GM19035 (cell line): Measurements from ENCODE around the gene PHOSPHO2.

ENCODE experiments used
- ATAC-seq: cut with Tn5 transposase; IDR thresholded peaks from one replicate; pipeline ENCODE4 v1.9.1; 2021; ENCODE audit not compliant: unreplicated experiment

Gene PHOSPHO2

DNA sequence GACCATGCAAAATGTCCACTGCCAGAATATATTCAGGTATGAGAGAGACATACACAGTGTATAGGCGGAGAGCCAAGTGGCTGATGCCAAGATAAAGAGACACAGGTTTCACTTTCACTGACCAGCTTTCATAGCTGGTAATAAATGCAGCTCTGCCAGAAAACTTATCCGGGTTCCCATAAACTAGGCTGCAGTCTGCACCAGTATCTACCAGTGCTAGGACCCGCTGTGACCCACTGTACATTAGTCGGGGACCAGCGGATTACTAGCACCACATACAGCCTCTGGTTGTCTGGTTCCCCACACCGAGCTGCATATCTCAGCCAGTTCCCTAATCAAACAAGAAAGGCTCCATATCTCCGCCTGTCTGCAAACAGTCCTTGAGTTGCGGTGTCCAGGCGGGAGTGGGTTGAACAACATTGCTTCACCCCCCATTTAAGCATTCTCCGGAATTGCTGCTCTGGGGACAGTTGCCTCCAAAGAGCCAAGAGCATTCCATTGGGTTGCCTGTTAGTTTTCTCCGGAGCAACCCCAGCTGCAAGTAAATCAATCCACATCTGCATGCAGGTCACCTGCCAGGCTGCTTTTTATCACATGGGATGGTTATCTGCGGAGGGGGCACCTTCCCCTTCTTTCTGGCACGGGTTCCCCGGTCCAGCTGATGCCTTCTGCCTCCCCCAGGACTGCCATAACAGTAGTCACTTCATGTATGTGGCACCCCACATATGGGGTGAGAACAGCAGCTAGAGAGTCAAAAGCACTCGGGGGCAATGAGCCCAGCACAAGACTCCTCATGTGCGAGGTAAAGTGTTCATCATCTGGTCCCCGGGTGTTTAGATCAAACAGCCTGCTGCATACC lies 21.3 kb downstream of the PHOSPHO2 start:
- ATAC-seq = no peak

DNA sequence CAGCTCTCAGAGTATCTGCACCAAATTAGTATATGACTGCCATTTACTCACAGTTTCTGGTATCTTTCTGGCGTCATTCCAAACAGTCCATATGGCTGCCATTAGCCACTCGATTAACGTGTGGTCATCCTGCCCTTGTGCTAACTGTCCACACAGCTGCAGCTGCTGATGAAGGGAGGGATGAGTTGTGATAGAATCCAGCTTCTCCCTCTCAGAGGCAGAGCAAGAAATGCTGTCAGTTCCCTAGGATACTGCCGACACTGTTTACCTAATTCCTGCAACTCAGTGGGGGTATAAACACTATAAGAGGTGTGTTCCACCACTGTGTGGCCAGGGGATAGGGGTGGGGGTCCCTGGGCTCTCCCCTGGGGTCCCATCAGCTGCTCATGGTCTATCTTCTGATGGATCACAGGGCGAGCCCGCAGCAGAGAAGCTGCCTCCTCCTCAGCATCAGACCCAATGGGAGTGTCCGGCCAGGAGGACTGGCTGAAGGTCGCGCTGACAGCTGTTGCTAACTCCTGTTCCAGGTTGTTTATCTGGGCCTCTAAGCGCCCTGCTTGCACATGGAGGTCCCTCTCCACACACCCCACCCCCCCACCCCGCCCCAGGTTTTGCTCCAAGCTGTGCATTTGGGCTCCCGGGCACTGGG lies 22.1 kb downstream of the PHOSPHO2 start:
- no peak for ATAC-seq

DNA sequence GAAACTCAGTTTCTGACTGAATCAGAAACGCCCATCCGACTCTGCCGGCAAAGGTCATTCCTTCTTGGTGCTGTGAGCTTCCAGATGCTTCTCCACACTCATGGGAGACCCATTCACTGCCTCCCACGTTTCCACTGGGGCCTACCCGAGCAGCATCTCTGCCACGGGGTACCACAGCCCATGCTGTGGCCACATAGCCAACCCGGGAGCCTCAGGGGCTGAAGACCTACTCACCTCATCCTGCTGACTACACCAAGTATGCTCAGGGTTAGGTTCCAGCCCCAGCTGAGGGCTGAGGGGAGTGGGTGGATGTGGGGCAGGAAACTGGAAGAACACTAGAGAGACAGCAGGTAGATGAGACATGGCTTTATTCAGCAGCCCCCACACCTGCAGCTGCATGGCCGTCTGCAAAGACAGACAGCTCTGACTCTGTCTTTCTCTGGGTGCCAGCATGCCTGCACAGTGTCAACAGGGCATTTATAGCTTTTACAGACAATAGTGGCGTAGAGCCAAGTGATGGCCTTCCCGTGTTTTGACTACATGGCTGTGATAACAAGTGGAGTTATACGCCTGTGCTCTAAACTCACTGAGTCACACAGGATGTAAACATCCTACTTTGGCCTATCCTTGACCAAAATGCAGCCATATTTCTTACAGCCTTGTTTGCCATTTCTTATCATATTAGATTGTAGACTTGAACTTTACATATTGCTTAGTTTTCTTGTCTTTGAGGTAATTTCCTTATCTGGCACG lies 22.8 kb downstream of the PHOSPHO2 start:
- no peak for ATAC-seq

DNA sequence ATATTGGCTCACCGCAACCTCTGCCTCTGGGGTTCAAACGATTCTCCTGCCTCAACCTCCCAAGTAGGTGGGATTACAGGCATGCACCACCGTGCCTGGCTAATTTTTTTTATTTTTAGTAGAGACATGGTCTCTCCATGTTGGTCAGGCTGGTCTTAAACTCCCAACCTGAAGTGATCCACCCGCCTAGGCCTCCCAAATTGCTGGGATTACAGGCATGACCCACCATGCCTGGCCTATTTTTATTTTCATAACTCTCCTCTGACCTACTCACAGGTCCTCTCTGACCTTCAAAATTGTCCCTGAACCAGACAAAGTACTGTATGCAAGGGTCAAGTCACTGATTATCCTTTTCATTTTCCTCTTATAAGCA lies 23.4 kb downstream of the PHOSPHO2 start:
- no peak for ATAC-seq

DNA sequence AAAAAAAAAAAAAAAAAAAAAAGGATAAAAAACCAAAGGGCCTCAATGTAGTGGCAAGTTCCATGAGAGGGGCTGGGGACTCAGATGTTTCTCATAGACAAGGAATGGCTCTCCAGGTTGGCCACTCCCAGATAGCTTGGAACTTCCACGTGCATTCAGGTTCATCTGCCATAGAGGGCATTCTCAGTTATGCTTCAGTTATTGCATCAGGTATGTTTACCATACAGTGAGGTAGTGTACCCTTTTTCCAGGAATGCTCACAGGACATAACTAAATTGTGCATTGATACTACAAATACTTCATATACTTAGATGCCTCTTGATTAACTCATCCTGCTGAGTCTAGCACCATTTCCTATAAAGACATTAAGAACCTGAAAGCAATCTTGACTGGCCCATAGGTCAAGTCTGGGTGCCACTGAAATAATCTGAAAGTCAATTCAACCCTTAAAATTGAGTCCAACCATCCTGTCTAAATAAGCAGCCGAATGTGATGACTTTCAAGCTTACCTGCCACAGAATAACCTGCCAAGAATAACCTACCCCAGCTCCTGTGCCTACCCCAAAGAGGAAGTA lies 24.7 kb downstream of the PHOSPHO2 start:
- ATAC-seq = no peak

DNA sequence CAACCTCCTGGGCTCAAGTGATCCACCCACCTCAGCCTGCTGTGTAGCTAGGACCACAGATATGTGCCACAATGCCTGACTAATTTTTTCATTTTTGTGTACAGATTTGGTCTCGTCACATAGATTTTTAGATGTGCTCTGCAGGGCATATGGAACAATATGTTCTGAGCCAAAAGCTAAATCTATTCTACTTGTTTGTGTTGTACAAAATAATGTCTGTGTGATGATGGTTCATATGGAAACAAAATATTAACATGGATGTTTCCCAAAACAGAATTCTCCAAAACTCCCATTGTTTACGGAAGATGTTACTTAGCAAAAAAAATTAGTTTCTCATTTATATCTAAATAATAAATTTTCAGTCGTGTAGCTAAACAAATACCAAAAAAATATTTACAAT lies 26.7 kb downstream of the PHOSPHO2 start:
- no peak for ATAC-seq

DNA sequence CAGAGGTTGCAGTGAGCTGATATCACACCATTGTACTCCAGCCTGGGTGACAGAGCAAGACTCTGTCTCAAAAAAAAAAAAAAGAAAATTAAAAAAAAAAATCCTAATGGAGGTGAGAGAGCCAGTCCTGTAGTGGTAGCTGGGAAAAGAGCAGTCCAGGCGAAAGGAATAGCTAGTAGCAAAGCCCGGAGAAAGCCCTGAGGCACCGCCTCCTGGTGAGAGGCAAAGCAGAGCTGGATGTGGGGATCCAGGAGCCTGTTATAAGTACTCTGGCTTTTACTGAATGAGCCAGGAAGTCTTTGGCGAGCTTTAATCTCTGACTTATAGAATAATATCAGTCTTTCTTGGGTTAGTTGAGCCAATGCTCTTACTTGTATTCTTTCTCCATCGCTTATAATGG lies 32.8 kb downstream of the PHOSPHO2 start:
- ATAC-seq = no peak

DNA sequence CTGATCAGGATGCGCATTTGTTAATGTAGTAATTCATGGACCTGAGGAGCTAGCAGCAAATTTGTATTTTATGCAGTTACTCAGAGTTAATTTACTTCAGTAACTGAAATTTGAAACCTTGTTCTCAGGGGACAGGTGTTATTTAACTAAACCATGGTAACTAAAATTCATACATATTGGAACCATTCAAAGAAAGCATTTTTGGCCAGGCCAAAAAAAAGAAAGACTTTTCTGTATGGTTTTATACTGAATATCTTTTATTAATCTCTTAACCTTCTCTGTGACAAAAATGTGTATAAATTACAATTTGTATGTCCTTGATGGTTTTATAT lies 35.0 kb downstream of the PHOSPHO2 start:
- ATAC-seq = no peak

DNA sequence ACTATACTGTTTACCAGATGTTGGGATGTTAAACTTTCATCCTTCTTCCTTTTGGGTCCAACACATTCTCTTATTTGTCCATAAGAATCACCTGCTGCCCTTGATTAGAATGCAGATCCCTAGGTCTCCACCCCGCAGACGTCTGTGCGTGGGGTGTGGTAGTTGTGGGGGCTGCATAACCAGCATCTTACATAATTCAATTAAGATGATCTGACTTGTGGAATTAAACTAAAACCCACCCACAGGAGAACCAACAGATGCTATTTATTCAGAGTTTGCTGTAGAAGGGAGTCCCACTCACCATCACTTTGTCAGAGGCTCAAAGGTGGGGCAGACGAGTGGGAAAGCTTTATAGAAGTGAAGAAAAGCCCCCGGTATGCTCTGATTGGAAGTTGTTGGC lies 37.8 kb downstream of the PHOSPHO2 start:
- ATAC-seq = no peak

DNA sequence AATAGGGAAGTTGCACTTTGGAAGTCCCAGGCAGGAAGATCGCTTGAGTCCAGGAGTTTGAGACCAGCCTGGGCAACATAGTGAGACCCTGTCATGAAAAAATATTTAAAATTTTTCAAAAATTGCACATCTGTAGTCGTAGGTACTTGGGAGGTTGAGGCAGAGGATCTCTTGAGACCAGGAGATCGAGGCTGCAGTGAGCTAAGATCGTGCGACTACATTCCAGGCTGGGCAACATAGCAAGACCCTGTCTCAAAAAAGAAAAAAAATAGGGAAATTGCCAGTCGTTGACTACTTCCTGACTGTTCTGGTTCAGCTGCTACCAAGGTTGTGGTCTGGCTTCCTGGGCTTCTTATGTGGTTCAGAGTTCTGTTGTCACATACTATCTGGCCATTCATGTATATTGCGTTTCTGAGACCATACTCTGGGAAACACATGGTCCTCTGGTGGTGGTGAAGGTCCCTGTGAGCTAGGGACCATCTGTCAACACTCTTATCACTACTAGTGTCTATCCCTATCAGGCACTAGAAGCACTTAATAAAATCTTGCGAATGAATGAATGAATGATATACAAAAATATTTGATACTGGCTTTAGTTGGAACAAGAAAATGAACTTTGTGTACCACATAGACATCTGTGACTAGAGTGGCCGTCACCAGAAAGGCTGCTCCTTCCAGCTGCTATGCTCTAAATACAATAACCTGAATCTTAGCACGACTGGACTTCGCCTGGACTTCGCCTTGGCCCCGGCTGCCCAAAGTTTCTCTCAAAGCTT lies 38.5 kb downstream of the PHOSPHO2 start:
- no peak for ATAC-seq

DNA sequence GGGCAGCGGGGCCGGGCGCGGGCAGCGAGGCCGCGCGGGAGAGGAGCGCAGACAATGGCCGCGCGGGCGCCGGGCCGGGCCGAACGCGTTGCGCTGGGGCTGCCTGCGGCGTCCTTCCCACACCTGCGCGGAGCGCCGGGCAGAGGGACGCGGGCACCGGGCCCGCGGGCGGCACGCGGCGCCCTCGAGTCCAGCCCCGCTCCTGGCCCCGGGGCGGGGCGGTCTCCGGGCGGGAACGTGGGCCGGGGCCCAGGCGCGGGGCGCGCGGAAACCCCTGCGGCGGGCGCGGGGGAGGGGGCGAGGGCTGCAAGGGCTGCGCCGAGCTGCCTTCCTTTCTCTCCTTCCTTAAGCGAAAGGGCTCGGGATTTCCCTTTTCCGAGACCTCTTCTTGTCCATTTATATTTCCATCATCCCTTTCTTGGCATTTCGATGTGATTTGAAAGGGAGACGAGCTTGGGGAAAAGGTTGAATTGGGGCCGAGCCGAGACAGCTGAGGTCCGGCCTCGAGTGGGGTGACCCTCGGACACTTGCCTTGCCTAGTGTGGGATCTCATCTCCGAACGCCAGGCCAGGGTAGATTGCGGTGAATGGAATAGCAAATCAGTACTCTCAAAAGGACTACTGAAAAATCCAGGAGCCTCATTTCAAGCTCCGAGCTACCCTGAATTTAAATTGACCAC lies 40.0 kb downstream of the PHOSPHO2 start:
- peak; percentile 44 for ATAC-seq

DNA sequence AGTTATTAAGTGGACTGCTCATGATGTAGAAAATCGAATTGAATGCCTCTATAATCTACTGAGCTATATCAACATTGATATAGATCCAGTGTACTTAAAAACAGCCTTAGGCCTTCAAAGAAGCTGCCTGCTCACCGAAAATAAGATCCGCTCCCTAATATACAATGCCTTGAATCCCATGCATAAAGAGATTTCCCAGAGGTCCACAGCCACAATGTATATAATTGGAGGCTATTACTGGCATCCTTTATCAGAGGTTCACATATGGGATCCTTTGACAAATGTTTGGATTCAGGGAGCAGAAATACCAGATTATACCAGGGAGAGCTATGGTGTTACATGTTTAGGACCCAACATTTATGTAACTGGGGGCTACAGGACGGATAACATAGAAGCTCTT lies 41.4 kb downstream of the PHOSPHO2 start:
- no peak for ATAC-seq

DNA sequence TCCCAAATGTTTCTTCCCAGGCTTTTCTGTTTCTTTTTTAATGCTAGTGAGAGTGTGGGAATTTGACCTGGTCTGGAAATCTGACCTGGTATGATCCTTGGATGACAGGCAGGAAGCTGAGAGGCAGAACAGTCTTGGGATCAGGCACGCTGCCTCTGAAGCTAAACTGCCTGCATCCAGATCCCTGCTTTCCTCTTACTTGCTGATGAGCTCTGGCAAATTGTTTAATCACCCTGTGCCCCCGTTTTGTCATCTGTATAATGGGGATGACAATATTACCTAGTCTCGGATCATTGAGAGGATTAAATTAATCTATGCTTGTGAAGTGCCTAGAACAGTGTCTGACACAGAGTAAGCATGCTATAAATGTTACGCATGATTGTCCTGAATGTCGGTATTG lies 42.6 kb downstream of the PHOSPHO2 start:
- no peak for ATAC-seq

DNA sequence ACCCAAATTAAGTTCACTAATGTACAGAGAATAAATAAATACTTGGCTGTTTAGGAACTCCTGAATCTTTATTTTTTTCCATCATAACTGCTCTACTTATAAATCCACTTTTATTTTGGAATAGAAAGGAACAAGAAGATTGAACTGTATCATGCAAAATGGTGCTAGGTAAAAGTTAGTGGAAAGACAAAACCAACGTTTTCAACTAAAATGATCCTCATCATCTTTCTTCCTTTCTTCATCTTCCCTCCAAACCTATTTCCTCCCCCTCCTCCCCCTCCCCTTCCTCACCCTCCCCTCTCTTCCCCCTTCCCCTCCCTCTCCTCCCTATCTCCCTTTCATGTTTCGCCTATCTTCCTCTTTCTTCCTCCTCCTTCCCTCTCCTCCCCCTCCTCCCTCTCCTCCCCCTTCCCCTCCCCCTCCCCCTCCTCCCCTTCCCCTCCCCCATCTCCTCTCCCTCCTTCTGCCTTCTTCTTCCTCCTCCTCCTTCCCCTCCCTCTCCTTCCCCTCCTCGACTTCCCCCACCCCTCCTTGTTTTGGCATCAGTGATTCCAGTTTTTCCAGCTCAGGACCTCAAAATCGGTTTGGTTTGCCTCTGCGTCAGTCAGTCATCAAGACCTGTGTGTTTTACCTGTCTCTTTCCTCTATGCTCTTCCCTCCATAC lies 44.4 kb downstream of the PHOSPHO2 start:
- no peak for ATAC-seq

DNA sequence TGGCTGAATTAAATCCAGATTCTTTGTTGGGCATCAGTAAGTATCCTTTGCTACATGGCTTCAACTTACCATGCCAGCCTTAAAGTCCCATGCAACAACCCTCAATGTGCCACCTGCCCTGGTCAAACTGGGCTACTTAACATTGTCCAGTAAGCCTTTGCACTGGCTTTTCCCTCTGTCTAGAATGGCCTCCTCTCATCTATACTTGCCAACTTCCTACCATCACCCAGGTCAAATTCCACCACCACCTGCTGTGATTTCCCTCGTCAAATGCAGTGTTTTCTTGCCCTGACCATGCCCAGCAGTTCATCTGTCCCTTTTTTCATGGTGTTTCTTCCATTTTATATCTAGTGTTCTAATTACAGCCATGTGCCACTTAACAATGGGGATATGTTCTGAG lies 45.1 kb downstream of the PHOSPHO2 start:
- ATAC-seq = no peak

DNA sequence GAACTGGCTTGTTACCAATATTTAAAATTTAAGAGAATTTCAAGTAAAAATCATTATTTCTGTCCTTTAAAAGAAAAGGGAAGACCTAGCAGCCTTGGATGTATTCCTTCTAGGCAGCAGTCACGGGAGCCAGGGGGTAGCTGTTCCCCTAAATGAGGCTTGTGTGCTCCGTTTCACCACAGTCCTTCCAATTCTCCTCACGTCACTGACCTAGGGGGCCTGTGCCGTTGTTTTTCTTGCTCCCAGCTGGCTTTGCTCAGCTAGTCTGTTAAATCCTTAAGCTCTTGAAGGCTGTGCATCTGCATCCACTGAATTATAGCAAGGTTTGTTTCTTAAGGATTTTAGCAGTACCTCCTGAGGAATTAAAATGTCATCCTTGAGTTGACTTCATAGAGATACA lies 49.3 kb downstream of the PHOSPHO2 start:
- no peak for ATAC-seq

DNA sequence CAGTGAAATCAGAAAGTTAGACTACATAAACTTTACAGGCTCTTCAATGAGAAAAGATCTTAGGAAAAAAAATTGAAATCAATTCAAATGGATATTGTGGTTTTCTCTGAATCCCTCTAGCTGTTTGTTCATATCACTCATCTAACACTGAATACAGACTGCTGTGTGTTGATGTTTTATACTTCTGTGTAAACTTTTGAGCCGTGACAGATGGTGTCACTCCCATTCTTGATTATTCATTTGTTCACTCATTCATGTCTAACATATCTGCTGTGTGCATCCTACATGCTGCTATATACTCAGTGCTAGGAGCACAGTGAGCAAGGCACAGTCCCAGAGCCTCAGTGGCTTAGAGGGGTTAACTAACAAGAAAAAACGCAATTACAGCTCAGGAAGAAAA lies 52.0 kb downstream of the PHOSPHO2 start:
- no peak for ATAC-seq

DNA sequence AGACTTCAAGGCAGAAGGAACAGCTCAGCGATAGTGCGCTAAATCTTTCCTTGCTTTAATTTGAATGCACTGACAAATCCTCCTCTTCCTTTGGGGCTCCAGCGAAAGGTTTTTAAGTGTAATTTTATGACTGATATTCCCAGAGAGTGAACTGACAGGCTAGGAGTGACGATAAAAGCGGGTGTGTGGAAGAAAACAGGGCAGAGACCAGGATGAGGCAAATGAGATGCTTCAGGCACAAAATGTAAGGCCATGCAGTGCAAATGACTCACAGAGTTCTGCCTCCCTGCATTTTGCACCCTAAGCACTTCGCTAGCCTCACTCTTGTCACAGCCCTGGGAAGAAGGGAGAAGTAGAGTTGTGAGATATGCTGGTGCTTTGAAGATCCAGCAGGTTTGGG lies 54.0 kb downstream of the PHOSPHO2 start:
- ATAC-seq = no peak
